Glutamatergic neuron (in vitro differentiated cells): ENCODE results near the gene LIM2. TPM values are rescaled to one million over a fixed set of nuclear protein-coding genes. Genes with fewer than 3 reads are reported as not detected.

Experiments
- DNase-seq: peaks from one replicate; pipeline ENCODE4 v3.0.0; 2022
- H3K27ac Mint-ChIP-seq: one replicate; pipeline ENCODE4 v1.8.0; 2020; ENCODE audit warnings: mild to moderate bottlenecking, mixed read lengths, inconsistent platforms; ENCODE audit not compliant: unreplicated experiment
- H3K27me3 Mint-ChIP-seq: one replicate; pipeline ENCODE4 v1.8.0; 2020; ENCODE audit warnings: mild to moderate bottlenecking, moderate library complexity, mixed read lengths, inconsistent platforms; ENCODE audit not compliant: unreplicated experiment
- H3K36me3 Mint-ChIP-seq: one replicate; pipeline ENCODE4 v1.8.0; 2020; ENCODE audit warnings: mild to moderate bottlenecking, mixed read lengths, inconsistent platforms; ENCODE audit not compliant: unreplicated experiment
- H3K4me1 Mint-ChIP-seq: one replicate; pipeline ENCODE4 v1.8.0; 2020; ENCODE audit warnings: mild to moderate bottlenecking, low read depth, mixed read lengths, inconsistent platforms; ENCODE audit not compliant: unreplicated experiment
- H3K4me3 Mint-ChIP-seq: one replicate; pipeline ENCODE4 v1.8.0; 2020; ENCODE audit warnings: mild to moderate bottlenecking, mixed read lengths, inconsistent platforms; ENCODE audit not compliant: unreplicated experiment
- H3K9me3 Mint-ChIP-seq: one replicate; pipeline ENCODE4 v1.8.0; 2020; ENCODE audit warnings: mild to moderate bottlenecking, moderate library complexity, mixed read lengths, inconsistent platforms; ENCODE audit not compliant: unreplicated experiment
- CTCF ChIP-seq: fragments of 200-600 bp; sonication (generic); IDR thresholded peaks from one replicate; pipeline ENCODE4 v1.5.0; 2021; ENCODE audit not compliant: partially characterized antibody, unreplicated experiment
- total RNA-seq: library from RNA; stranded (reverse); fragmentation: NEBNext Ultra II Directional; extraction: Animal tissue kit (Norgen Biotek cat#: 25700); gene quantifications from one replicate; pipeline ENCODE4 v1.2.1, GENCODE V29; 2021; ENCODE audit not compliant: unreplicated experiment

LIM2 gene
- total RNA-seq, 1 donor from 2014 or later: not detected

DNA sequence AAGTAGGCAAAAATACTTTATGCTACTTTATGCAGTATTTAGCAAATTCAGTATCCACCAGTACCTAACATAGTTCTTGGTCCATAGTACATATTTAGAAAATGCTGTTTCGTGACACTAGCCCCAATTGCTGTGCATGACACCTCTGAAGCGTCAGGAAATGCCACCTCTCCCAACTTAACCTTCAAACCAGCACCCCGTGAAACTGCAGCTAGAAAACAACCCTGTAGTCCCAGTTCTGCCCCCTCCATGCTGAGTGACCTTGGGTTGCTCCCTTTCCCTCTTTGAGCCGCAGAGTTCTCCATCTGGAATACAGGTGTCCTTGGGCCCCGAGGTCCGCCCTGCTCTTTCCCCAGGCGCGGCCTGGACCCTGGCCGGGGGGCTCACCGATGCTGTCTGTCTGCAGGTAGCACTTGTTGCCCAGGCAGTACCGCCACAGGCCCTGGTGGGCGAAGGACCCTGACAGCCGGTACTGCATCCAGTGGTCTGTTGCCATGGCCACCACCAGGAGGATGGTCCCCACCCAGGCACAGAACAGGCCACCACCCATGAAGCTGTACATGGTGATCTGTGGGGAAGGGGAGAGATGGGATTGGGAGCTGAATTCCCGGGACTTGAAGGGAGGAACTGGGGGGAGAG is 773 bp downstream of the LIM2 start:
- H3K9me3 Mint-ChIP-seq: peaks cover 2% of the 10 kb centered on the region
- no peak overlapping the region for H3K4me3 Mint-ChIP-seq
- no peak for TF ChIP-seq CTCF
- H3K36me3 Mint-ChIP-seq: no peaks in the 10 kb centered on the region
- H3K4me1 Mint-ChIP-seq: no peaks in the 10 kb centered on the region
- DNase-seq: no peak
- H3K27me3 Mint-ChIP-seq: peaks cover 1% of the 10 kb centered on the region
- H3K27ac Mint-ChIP-seq: no peak overlapping the region

- H3K4me3 Mint-ChIP-seq: no peak overlapping the region
- H3K4me1 Mint-ChIP-seq: no peaks in the 10 kb centered on the region
- DNase-seq: no peak
- no peak for TF ChIP-seq CTCF
- H3K27me3 Mint-ChIP-seq: peaks cover 3% of the 10 kb centered on the region
- no peak overlapping the region for H3K27ac Mint-ChIP-seq
- H3K36me3 Mint-ChIP-seq: no peaks in the 10 kb centered on the region
- no peaks in the 10 kb centered on the region for H3K9me3 Mint-ChIP-seq
Observed at GRCh38 chr19:51382004-51382403, 5.8 kb downstream of the LIM2 start.

- Mint-ChIP-seq H3K4me1 (no peaks in the 10 kb centered on the region), H3K9me3 (no peaks in the 10 kb centered on the region), H3K36me3 (no peaks in the 10 kb centered on the region), H3K27ac (no peak overlapping the region), H3K27me3 (peaks cover 2% of the 10 kb centered on the region), H3K4me3 (no peak overlapping the region)
- TF ChIP-seq CTCF: no peak
- no peak for DNase-seq
Observed at GRCh38 chr19:51380379-51380778, 7.4 kb downstream of the LIM2 start.

DNA sequence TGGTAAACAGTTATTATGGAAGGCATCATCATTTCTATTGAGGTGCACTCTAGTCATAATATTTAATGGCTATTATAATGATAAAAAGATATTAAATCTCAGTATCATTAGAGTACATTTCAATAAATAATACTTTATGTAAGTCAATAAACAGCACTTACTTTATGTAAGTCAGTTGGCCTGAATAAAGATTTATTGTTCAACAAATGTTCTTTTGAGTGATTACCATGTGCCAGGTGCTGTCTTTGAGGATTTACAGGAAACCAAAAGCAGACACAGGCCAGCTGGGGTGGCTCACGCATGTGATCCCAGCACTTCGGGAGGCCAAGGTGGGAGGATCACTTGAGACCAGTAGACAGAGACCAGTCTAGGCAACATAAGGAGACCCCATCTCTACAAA is 10.4 kb downstream of the LIM2 start:
- Mint-ChIP-seq H3K36me3 (no peaks in the 10 kb centered on the region), H3K27me3 (peaks cover 7% of the 10 kb centered on the region), H3K4me1 (no peaks in the 10 kb centered on the region), H3K4me3 (no peak overlapping the region), H3K9me3 (peaks cover 2% of the 10 kb centered on the region), H3K27ac (no peak overlapping the region)
- TF ChIP-seq CTCF: no peak
- no peak for DNase-seq

- no peaks in the 10 kb centered on the region for H3K4me1 Mint-ChIP-seq
- H3K27me3 Mint-ChIP-seq: peaks cover 6% of the 10 kb centered on the region
- H3K27ac Mint-ChIP-seq: no peak overlapping the region
- no peaks in the 10 kb centered on the region for H3K36me3 Mint-ChIP-seq
- peaks cover 3% of the 10 kb centered on the region for H3K9me3 Mint-ChIP-seq
- H3K4me3 Mint-ChIP-seq: no peak overlapping the region
- no peak for TF ChIP-seq CTCF
- DNase-seq: no peak
Observed at GRCh38 chr19:51375504-51376221, 12.1 kb downstream of the LIM2 start.
